Mucosa of rectum (tissue), 2 donors: ENCODE data around the gene VPS11.
A peak's percentile ranks its signal among the peaks of the same experiment; 100 is the strongest.
"Not testable (repeated sequence)": the region's sequence is repeated elsewhere in the genome, so short reads cannot be mapped to it uniquely, and the experiment has no call there.

ENCODE experiments used
- H3K27ac ChIP-seq, 2 donors: one replicate each; pipeline ENCODE4 v1.7.0; 2013; ENCODE audit warnings: inconsistent platforms in 2 of 2, low read depth in 2 of 2, low read length in 2 of 2
- H3K27me3 ChIP-seq, 2 donors: one replicate each; pipeline ENCODE4 v1.7.0; 2013; ENCODE audit warnings: low read length in 2 of 2; ENCODE audit not compliant: control insufficient read depth in 2 of 2, insufficient read depth in 2 of 2
- H3K36me3 ChIP-seq, 2 donors: one replicate each; pipeline ENCODE4 v1.7.0; 2013; ENCODE audit warnings: low read length in 2 of 2; ENCODE audit not compliant: control insufficient read depth in 2 of 2, insufficient read depth in 2 of 2
- H3K4me1 ChIP-seq, 2 donors: one replicate each; pipeline ENCODE4 v1.7.0; 2013; ENCODE audit warnings: low read length in 2 of 2, mild to moderate bottlenecking in 1 of 2; ENCODE audit not compliant: control insufficient read depth in 2 of 2, insufficient read depth in 2 of 2
- H3K4me3 ChIP-seq, 2 donors: one replicate each; pipeline ENCODE4 v1.7.0; 2013; ENCODE audit warnings: low read length in 2 of 2
- H3K9ac ChIP-seq, 2 donors: one replicate each; pipeline ENCODE4 v1.7.0; 2013; ENCODE audit warnings: low read length in 2 of 2, low read depth in 1 of 2, mild to moderate bottlenecking in 1 of 2
- H3K9me3 ChIP-seq, 2 donors: one replicate each; pipeline ENCODE4 v1.7.0; 2013; ENCODE audit warnings: low read length in 2 of 2; ENCODE audit not compliant: control insufficient read depth in 2 of 2
- donor health status: healthy.
- donor health status: Normal muscosa, but diverticular disease.

Gene VPS11

GRCh38 chr11:119026970-119027369, 40.6 kb upstream of the VPS11 start:
- no peak overlapping the region for H3K9ac ChIP-seq
- H3K27me3 ChIP-seq = no peaks in the 10 kb centered on the region
- H3K4me3 ChIP-seq = peak overlapping the region in 1 of 2 donors; percentile 38
- peaks cover 31 to 43% of the 10 kb centered on the region in 2 donors for H3K36me3 ChIP-seq
- H3K9me3 ChIP-seq = no peaks in the 10 kb centered on the region
- H3K27ac ChIP-seq = no peak overlapping the region
- peaks cover 39 to 50% of the 10 kb centered on the region in 2 donors for H3K4me1 ChIP-seq

DNA sequence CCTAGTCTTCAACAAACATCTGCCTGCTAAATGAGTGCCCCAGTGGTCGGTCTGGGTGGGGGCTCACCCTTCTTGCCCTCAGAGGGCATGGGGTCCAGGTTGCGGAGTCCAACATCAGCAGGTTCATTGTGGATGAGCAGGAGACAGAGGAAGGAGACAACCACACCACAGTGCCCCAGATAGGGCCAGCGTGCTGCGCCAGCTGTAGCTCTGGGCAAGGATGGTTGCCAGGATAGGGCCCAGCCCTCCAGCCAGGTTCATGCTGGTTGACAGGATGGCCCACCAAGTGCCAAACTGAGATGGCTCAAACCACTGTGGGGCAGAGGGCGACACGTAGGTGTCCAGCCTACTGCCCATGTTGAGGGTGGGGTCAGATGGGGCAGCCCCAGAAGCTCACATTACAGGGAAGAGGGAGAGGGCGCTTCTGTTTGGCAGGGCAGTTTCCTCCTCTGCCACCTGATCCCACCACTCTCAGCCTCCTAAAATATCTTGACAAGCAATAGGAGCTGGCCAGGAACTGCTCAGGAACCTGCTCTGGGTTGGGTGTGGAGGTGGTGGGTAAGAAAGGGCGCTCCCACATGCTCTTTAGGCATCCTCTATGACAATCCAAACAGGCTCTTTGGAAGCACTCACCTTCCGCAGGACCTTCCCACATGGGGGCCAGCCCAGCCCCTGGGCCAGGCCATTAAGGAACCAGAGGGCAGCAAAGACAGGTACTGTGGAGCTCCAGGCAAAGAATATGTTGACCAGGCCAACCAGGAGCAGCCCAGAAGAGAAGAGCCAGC, 39.9 kb upstream of the VPS11 start:
- Histone ChIP-seq H3K4me1 (peaks cover 39 to 45% of the 10 kb centered on the region in 2 donors), H3K9ac (no peak overlapping the region), H3K27me3 (no peaks in the 10 kb centered on the region), H3K36me3 (peaks cover 31 to 38% of the 10 kb centered on the region in 2 donors), H3K27ac (no peak overlapping the region), H3K4me3 (peak overlapping the region; percentile 51 to 91), H3K9me3 (no peaks in the 10 kb centered on the region)

GRCh38 chr11:119028346-119029068, 39.1 kb upstream of the VPS11 start:
- H3K4me3 ChIP-seq = peak overlapping the region; percentile 80 to 91
- peak overlapping the region; percentile 43 to 96 for H3K9ac ChIP-seq
- H3K36me3 ChIP-seq = peaks cover 27 to 31% of the 10 kb centered on the region in 2 donors
- no peaks in the 10 kb centered on the region for H3K27me3 ChIP-seq
- H3K9me3 ChIP-seq = no peaks in the 10 kb centered on the region
- peak overlapping the region; percentile 90 to 93 for H3K27ac ChIP-seq
- peaks cover 39 to 45% of the 10 kb centered on the region in 2 donors for H3K4me1 ChIP-seq

GRCh38 chr11:119029069-119029339, 38.6 kb upstream of the VPS11 start:
- Histone ChIP-seq H3K4me3 (peak overlapping the region; percentile 80 to 91), H3K27ac (peak overlapping the region; percentile 90 to 93), H3K36me3 (peaks cover 23 to 28% of the 10 kb centered on the region in 2 donors), H3K9me3 (no peaks in the 10 kb centered on the region), H3K4me1 (peaks cover 39 to 45% of the 10 kb centered on the region in 2 donors), H3K27me3 (no peaks in the 10 kb centered on the region), H3K9ac (peak overlapping the region; percentile 43 to 96)

- Histone ChIP-seq H3K36me3 (peaks cover 18 to 23% of the 10 kb centered on the region in 2 donors), H3K9ac (peak overlapping the region; percentile 70 to 96), H3K9me3 (no peaks in the 10 kb centered on the region), H3K4me3 (peak overlapping the region; percentile 80 to 91), H3K27ac (peak overlapping the region; percentile 90 to 93), H3K4me1 (peaks cover 39 to 43% of the 10 kb centered on the region in 2 donors), H3K27me3 (no peaks in the 10 kb centered on the region)
Measured at GRCh38 chr11:119029340-119030028, 38.1 kb upstream of the VPS11 start.

GRCh38 chr11:119030029-119030328, 37.6 kb upstream of the VPS11 start:
- Histone ChIP-seq H3K4me1 (peaks cover 39% of the 10 kb centered on the region in 2 donors), H3K27ac (peak overlapping the region; percentile 90 to 93), H3K36me3 (peaks cover 13 to 19% of the 10 kb centered on the region in 2 donors), H3K4me3 (peak overlapping the region; percentile 80 to 91), H3K27me3 (no peaks in the 10 kb centered on the region), H3K9me3 (no peaks in the 10 kb centered on the region), H3K9ac (peak overlapping the region; percentile 70 to 96)

DNA sequence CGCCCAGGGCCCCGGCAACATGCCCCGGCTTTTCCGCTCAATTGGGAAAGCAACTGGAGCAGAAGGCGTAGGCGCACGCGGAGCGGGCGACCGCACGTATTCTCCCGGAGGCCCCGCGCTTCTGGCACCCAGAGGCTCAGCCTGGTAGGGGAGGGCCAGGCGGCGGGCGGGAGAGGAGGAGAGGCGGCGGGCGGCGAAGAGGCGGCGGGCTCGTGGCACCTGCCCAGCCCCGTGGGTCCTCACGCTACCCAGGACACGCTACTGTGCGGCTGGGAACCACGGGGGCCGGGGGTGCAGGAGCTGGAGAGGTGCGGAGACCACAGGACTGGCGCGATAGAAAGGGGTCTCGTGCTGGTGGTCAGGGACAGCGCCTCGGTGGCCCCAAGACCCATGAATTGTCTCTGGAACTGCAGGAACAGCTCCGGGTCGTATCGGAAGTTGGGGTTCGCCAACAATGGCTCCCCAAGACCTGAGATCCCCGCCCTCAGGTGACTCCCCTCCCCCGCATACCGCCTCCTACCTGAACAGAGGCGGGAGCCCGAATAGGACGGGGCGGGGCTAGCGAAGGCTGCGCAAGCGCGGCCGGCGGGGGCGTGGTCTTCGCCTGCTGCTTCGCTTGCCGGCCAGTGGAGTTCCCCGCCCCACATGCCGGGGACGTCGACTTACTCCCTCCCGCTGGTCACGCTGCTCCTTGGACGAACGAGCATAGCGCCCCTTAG, 37.1 kb upstream of the VPS11 start, which contains the start of gene SLC37A4:
TSS of gene SLC37A4 (minus strand) at position 549 of the 719 bp plus-strand sequence.
- Histone ChIP-seq H3K36me3 (peaks cover 9 to 14% of the 10 kb centered on the region in 2 donors), H3K27me3 (no peaks in the 10 kb centered on the region), H3K27ac (peak within 1 kb of the TSS; percentile 90 to 93), H3K4me3 (peak within 1 kb of the TSS; percentile 80 to 91), H3K9me3 (no peaks in the 10 kb centered on the region), H3K4me1 (peaks cover 39% of the 10 kb centered on the region in 2 donors), H3K9ac (peak within 1 kb of the TSS; percentile 74 to 96)

DNA sequence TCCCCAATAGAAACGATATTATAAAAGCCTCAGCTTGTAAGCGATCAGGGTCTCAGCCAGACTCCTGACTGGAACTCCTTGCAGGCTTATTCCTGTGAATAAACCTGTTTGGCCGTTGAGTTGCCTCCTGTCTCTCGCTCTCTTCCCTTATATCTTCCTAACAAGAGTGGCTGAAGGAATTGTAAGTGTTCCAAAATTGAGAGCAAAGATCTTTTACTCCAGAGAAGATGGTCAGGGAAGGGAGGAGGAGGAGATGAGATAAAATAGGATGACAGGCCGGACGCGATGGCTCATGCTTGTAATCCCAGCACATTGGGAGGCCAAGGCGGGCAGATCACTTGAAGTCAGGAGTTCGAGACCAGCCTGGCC, 35.7 kb upstream of the VPS11 start:
- Histone ChIP-seq H3K27me3 (no peaks in the 10 kb centered on the region), H3K9ac (no peak overlapping the region), H3K9me3 (no peaks in the 10 kb centered on the region), H3K4me3 (no peak overlapping the region), H3K36me3 (peaks cover under 1 to 6% of the 10 kb centered on the region in 2 donors), H3K27ac (no peak overlapping the region), H3K4me1 (peaks cover 32 to 35% of the 10 kb centered on the region in 2 donors)

- not testable (repeated sequence) for H3K4me3 ChIP-seq, H3K27me3 ChIP-seq, H3K9me3 ChIP-seq, H3K36me3 ChIP-seq, H3K27ac ChIP-seq, H3K9ac ChIP-seq
- peaks cover 17 to 20% of the 10 kb centered on the region in 2 donors for H3K4me1 ChIP-seq
Measured at GRCh38 chr11:119033421-119033820, 34.2 kb upstream of the VPS11 start.
